Cardiac septum (tissue), 1 donor: ENCODE results near the gene MT1G. TPM values are rescaled to one million over a fixed set of nuclear protein-coding genes. Genes with fewer than 3 reads are reported as not detected.
A peak's percentile ranks its signal among the peaks of the same experiment; 100 is the strongest.

Experiments used
- DNase-seq: peaks from one replicate; pipeline ENCODE4 v3.0.0-alpha.2; 2020; ENCODE audit warnings: low spot score
- intact Hi-C: fragments of 100-400 bp; cut with DNase I; formaldehyde crosslinking; loops from one replicate; pipeline ENCODE4 v1.14.0; 2022
- total RNA-seq: library from RNA; stranded (reverse); fragmentation: NEBNext Ultra II Directional; extraction: Animal tissue kit (Norgen Biotek cat#: 25700); gene quantifications from one replicate; pipeline ENCODE4 v1.2.1, GENCODE V29; 2021
- donor health status: DM: no; HTN: no; CAD: no.

The MT1G gene
- total RNA-seq, 1 donor from 2014 or later: 1.2 TPM

DNA sequence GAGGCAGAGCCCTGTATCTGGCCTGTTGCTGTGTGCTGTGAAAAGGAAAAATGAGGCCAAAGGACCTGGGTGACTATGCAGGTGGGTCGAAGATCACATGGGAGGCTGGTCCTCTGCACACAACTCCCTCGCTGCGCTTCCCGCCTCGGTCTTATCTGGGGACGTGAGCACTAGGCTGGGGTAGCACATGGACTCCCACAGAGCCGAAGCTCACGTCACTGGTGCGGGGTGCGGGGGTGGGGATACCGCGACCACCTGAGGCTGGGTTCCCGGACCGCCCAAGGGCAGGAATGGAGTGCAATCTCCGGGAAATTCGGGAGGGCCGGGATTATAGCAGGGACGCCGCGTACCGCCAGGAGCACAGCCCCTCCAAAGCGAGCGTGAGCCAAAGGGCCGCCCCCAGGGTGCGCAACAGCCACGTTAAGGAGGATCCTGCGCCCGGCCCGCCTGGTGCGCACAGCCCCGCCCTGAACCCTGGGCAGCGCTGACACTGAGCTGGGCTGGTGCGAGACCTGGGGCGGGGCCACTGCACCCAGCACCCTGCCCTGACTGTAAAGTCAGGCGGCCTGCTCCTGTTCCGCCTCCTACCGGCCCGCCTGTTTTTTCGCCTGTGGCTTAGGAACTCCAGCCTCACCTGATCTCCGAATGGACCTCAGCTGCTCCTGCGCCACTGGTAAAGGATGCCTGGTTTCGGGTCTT, 24.6 kb downstream of the MT1G start:
- intact Hi-C loops: no loop called here

GRCh38 chr16:56641166-56641565, 26.7 kb downstream of the MT1G start:
- intact Hi-C loops: no loop called here
- DNase-seq: no peak

More for the DNA sequence above, 24.6 kb downstream of the MT1G start:
- DNase-seq: no peak

DNA sequence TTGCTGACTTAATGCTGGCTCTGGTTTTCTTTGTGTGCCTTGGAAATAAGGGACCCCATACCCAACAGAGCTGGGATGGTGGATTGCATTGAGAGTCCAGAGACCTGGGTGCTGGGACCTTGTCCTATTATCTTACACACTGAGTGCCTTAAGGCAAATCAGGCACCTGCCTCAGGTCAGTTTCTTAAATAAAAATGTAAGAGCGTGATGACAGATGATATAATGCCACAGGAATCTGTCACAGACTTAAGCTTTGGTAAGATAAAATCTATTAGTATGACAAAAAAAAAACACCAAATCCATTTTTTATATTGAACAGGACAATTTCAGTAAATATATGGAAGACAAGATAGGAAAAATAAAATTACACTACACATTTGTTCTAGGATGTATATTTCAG, 27.8 kb downstream of the MT1G start:
- intact Hi-C loops: no loop called here
- no peak for DNase-seq

- intact Hi-C loops: loop anchor here (5.0 kb wide), 1 partner anchor 37 kb away; no protein-coding TSS in a partner anchor
- no peak for DNase-seq
These were observed 28.8 kb downstream of the MT1G start for GRCh38 chr16:56639045-56639444.

GRCh38 chr16:56637814-56638750, 29.8 kb downstream of the MT1G start, which contains the start of gene MT1A:
Gene MT1A (plus strand): TSS chr16:56638666. CDS start chr16:56638739, 73 bp downstream.
- DNase-seq: peak; percentile 89
- intact Hi-C loops: loop anchor here (5.0 kb wide), 1 partner anchor 36 kb away; no protein-coding TSS in a partner anchor

GRCh38 chr16:56636616-56637413, 31.1 kb downstream of the MT1G start:
- DNase-seq: no peak
- intact Hi-C loops: loop anchor here (5.0 kb wide), 1 partner anchor 35 kb away; no protein-coding TSS in a partner anchor

- no peak for DNase-seq
- intact Hi-C loops: loop anchor here (5.0 kb wide), 1 partner anchor 33 kb away; no protein-coding TSS in a partner anchor
These were observed 32.4 kb downstream of the MT1G start for GRCh38 chr16:56635441-56635967.

- intact Hi-C loops: loop anchor here (5.0 kb wide), 1 partner anchor 33 kb away; no protein-coding TSS in a partner anchor
These were observed 33.0 kb downstream of the MT1G start for GRCh38 chr16:56634715-56635440.

DNA sequence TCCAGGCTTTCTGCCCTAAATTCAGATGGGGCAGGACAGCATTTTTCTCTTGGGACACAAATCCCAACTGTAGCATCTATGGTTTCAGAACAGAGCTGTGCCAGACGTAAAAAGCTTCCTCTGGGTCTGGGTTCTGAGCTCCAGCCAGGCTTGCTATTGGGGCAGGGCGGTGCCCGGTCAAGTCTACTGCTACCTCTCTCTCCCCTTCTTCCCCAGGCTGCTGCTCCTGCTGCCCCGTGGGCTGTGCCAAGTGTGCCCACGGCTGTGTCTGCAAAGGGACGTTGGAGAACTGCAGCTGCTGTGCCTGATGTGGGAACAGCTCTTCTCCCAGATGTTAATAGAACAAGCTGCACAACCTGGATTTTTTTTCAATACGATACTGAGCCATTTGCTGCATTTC, 34.3 kb downstream of the MT1G start:
- intact Hi-C loops: no loop called here
- DNase-seq: no peak

More at GRCh38 chr16:56634715-56635440, 33.0 kb downstream of the MT1G start:
- no peak for DNase-seq

GRCh38 chr16:56632848-56633365, 35.0 kb downstream of the MT1G start:
- intact Hi-C loops: no loop called here
- no peak for DNase-seq

GRCh38 chr16:56632156-56632847, 35.6 kb downstream of the MT1G start, which contains the start of gene MT1M:
Gene MT1M (plus strand): TSS chr16:56632659. CDS start chr16:56632732, 73 bp downstream.
- intact Hi-C loops: no loop called here

GRCh38 chr16:56631832-56632155, 36.1 kb downstream of the MT1G start:
- intact Hi-C loops: no loop called here
- no peak for DNase-seq

More at GRCh38 chr16:56632156-56632847, 35.6 kb downstream of the MT1G start, which contains the start of gene MT1M:
- DNase-seq: no peak

DNA sequence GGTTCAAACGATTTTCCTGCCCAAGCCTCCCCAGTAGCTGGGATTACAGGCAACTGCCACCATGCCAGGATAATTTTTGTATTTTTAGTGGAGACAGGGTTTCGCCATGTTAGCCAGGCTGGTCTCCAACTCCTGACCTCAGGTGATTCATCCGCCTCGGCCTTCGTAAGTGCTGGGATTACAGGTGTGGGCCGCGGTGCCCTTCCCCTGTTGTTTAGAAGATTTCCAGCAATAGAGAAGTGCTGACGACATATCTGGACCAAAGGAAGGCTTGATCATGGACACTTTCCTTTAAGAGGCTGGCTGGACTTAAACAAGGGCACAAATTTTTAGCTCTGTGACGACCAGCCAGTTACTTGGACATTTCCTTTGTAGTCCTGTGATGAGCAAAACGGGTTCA, 36.7 kb downstream of the MT1G start:
- DNase-seq: no peak
- intact Hi-C loops: no loop called here

GRCh38 chr16:56630134-56630533, 37.7 kb downstream of the MT1G start:
- intact Hi-C loops: no loop called here
- no peak for DNase-seq

DNA sequence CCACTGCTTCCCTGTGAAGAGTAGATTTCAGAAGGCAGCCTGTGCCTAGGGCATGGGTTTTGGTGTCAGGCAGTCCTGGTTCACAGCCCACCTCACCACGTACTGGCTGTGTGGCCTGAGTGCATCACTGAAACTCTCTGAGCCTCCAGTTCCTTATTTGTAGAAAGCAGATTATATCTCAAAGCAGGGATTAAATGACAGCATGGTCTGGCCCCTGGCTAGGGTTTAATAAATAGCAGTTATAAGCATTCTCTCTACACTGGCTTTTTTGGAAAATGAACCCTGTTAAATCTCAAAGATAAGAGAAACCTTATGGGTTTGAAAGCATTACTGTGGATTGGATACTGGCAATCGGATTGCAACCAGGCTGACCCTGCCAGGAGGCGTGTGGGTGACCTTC, 38.3 kb downstream of the MT1G start:
- DNase-seq: no peak
- intact Hi-C loops: no loop called here

DNA sequence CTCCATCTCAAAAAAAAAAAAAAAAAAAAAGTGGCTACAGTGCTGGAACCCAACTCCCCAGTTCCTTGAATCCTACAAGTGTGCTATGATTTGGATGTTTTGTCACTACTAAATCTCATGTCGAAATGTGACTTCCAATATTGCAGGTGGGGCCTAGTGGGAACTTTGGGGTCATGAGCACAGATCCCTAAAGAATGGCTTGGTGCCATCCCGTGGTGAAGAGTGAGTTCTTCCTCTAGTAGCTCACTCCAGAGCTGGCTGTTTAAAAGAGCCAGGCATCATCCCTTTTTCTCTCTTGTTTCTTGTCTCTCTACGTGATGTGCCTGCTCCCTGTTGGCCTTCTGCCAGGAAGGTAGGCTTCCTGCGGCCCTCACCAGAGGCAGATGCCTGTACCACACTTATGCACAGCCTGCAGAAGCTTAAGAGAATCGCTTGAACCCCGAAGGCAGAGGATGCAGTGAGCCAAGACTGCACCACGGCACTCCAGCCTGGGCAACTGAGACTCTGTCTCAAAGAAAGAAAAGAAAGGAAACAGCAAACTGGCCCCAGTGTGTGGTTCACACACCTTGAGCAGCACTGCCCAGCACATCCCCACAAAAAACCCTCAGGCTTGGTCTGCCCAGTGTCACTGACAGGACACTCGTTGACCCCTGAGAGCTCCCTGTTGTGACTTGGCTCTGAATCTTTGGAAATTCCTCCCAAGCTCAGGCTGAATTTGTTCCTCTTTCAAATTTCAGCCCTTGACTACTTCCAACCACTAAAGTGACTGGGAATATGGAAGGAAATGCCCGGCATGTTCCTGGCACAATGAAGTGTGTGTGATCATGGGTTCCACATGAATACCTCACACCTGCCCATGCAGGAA, 39.1 kb downstream of the MT1G start:
- intact Hi-C loops: no loop called here
- DNase-seq: no peak

GRCh38 chr16:56626685-56627084, 41.2 kb downstream of the MT1G start:
- DNase-seq: no peak
- intact Hi-C loops: loop anchor here (1.0 kb wide), 1 partner anchor 16 kb away; no protein-coding TSS in a partner anchor
